Body of pancreas (tissue), 4 donors: ENCODE results near the gene TPM1.

ENCODE experiments used
- CTCF ChIP-seq, 7 experiments: fragments of 450-650 bp in 4 of 7; fragments of 200-600 bp in 3 of 7; sonication (generic) in 3 of 7; IDR thresholded peaks; one replicate each; pipeline ENCODE4 v1.5.1; 2016 to 2019; ENCODE audit warnings: antibody characterized with exemption in 7 of 7
- POLR2A ChIP-seq, 3 donors: fragments of 450-650 bp; IDR thresholded peaks; one replicate each; pipeline ENCODE4 v1.6.1; 2016; ENCODE audit warnings: antibody characterized with exemption in 3 of 3, mild to moderate bottlenecking in 2 of 3

GRCh38 chr15:63022663-63023062 is 19.9 kb upstream of the TPM1 start:
- TF ChIP-seq CTCF (IDR thresholded peaks at IDR 0.05), result no peak
- TF ChIP-seq POLR2A (IDR thresholded peaks at IDR 0.05), result no peak
